Spinal cord (tissue), 10 donors: ENCODE measurements around the gene LFNG. TPM values are rescaled to one million over a fixed set of nuclear protein-coding genes. Genes with fewer than 3 reads are reported as not detected.

ENCODE experiments used
- DNase-seq, 6 donors: peaks; one replicate each; pipeline versions ENCODE4 v3.0.0 to v3.0.0-alpha.2; 2013 to 2015; ENCODE audit warnings: low spot score in 6 of 6, low read depth in 4 of 6
- H3K27ac ChIP-seq: one replicate; pipeline ENCODE4 v1.5.1; 2013; ENCODE audit warnings: low read depth, low read length, control low read depth
- H3K27me3 ChIP-seq: one replicate; pipeline ENCODE4 v1.6.1; 2013; ENCODE audit warnings: low read length; ENCODE audit not compliant: control insufficient read depth, insufficient read depth
- H3K36me3 ChIP-seq: one replicate; pipeline ENCODE4 v1.6.1; 2013; ENCODE audit warnings: low read length; ENCODE audit not compliant: control insufficient read depth, insufficient read depth
- H3K4me1 ChIP-seq: one replicate; pipeline ENCODE4 v1.6.1; 2013; ENCODE audit warnings: low read length; ENCODE audit not compliant: control insufficient read depth, insufficient read depth
- H3K4me3 ChIP-seq: one replicate; pipeline ENCODE4 v1.5.1; 2013; ENCODE audit warnings: low read depth, low read length, control low read depth
- H3K9me3 ChIP-seq: one replicate; pipeline ENCODE4 v1.6.1; 2013; ENCODE audit warnings: low read length; ENCODE audit not compliant: control insufficient read depth, insufficient read depth
- WGBS: methylation state at CpG from one replicate; pipeline ENCODE4 v1.1.5; 2013; ENCODE audit warnings: missing lambda C conversion rate; ENCODE audit not compliant: insufficient coverage; 5-methylcytosine and 5-hydroxymethylcytosine counted together
- polyA plus RNA-seq, 2 donors: library from polyadenylated mRNA; unstranded; fragments of 120-200 nt; gene quantifications; one replicate each; pipeline ENCODE4 v1.2.1, GENCODE V29; 2013; ENCODE audit not compliant: insufficient read length in 2 of 2
- total RNA-seq, 2 donors: library from RNA; depleted of rRNA in 1 of 2; stranded (reverse); fragments of 120-200 nt in 1 of 2; fragments of >200 nt in 1 of 2; gene quantifications; one replicate each; pipeline versions ENCODE4 v1.2.3 to v1.2.4, GENCODE V29; 2013 to 2014
- donor health status: healthy.

The LFNG gene
- total and polyA plus RNA-seq, 4 donors: 16.7 to 47.0 (median 35.3) TPM

- WGBS: 79% methylated on average over 8 of the region's 10 CpGs
- peaks cover 4% of the 10 kb centered on the region for H3K36me3 ChIP-seq
- H3K9me3 ChIP-seq: no peaks in the 10 kb centered on the region
- H3K27ac ChIP-seq: no peak overlapping the region
- no peaks in the 10 kb centered on the region for H3K27me3 ChIP-seq
- peaks cover 34% of the 10 kb centered on the region for H3K4me1 ChIP-seq
- DNase-seq: no peak
- no peak overlapping the region for H3K4me3 ChIP-seq
Observed at GRCh38 chr7:2482725-2483451, 36.7 kb upstream of the LFNG start.

DNA sequence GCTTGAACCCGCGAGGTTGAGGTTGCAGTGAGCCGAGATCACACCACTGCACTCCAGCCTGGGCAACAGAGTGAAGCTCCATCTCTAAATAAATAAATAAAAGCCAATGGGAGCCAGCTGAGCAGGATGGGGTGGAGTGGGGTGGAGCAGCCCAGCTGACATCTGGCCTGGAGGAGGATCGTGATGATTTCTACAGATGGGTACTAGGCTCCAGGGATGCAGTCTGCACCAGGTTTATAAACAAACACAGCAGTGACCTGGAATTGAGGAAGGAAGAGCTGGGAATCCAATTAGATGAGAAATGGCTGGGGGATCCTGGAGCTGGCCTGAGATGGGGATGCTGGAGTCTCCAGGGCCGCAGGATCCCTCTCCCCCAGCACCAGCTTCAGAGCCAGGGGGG lies 36.1 kb upstream of the LFNG start:
- no peak for DNase-seq
- Histone ChIP-seq H3K4me3 (no peak overlapping the region), H3K27ac (no peak overlapping the region), H3K36me3 (peaks cover 4% of the 10 kb centered on the region), H3K27me3 (no peaks in the 10 kb centered on the region), H3K9me3 (no peaks in the 10 kb centered on the region), H3K4me1 (peaks cover 34% of the 10 kb centered on the region)
- 15% methylated on average over 1 of the region's 5 CpGs for WGBS

DNA sequence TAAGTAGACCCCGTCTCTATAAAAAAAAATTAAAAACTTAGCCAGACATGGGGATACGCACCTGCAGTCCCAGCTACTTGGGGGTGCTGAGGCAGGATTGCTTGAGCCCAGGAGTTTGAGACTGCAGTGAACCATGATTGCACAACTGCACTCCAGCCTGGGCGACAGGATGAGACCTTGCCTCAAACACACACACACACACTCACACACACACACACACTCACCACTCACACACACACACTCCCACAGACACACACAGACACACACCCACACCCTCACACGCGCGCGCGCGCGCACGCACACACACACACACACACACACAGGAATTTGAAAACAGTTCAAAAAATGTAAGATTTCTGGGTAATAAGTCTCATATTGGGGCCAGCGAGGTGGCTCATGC lies 34.7 kb upstream of the LFNG start:
- Histone ChIP-seq H3K4me1 (peaks cover 33% of the 10 kb centered on the region), H3K4me3 (no peak overlapping the region), H3K27me3 (no peaks in the 10 kb centered on the region), H3K9me3 (no peaks in the 10 kb centered on the region), H3K27ac (no peak overlapping the region), H3K36me3 (peaks cover 4% of the 10 kb centered on the region)
- WGBS: 90% methylated on average over 3 of the region's 12 CpGs
- no peak for DNase-seq

GRCh38 chr7:2487586-2488271 lies 31.8 kb upstream of the LFNG start:
- Histone ChIP-seq H3K36me3 (no peaks in the 10 kb centered on the region), H3K4me1 (peaks cover 34% of the 10 kb centered on the region), H3K4me3 (no peak overlapping the region), H3K9me3 (no peaks in the 10 kb centered on the region), H3K27me3 (no peaks in the 10 kb centered on the region), H3K27ac (no peak overlapping the region)
- DNase-seq: peak in 2 of 6 donors; percentile 42 to 48
- 57% methylated on average over 12 of the region's 14 CpGs for WGBS

DNA sequence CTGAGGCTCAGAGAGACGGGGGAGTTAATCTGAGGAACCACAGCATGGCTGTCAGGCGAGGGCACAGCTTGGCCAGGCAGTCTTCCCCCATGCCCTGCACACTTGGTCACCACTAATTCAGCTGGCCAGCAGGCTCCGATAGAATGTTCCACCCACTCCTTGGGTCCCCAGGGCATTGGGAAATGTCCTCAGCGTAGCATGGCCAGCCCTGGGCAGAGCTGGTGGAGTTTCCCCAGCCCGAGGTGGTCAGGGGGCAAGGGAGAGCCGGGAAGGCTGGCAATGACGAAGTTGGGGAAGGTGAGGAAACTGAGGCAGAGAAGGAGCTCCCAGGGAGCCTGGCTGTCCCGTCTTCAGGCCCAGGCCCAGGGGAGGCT lies 31.3 kb upstream of the LFNG start:
- WGBS: 85% methylated on average over 7 of the region's 8 CpGs
- Histone ChIP-seq H3K36me3 (no peaks in the 10 kb centered on the region), H3K27ac (no peak overlapping the region), H3K27me3 (no peaks in the 10 kb centered on the region), H3K4me1 (peaks cover 38% of the 10 kb centered on the region), H3K9me3 (no peaks in the 10 kb centered on the region), H3K4me3 (no peak overlapping the region)
- no peak for DNase-seq

DNA sequence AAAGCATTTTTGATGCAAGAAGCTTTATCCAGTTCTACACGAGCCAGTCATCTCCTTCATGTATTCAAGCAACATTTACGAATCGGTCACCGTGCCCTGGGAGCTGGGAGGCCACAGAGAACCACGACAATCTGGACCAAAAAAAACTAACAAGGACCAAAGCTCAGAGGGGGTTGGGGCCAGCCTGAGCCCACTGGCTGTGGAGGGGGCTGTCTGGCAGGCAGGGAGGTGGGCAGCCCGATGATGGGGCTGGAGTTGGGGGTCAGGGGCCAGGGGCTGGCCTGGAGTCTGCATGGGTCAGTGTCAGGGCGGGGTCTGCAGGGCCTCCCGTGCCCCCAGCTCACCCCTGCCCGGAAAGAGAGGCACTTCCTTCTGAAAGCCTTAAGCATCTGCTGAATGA lies 30.9 kb upstream of the LFNG start:
- DNase-seq: no peak
- H3K4me3 ChIP-seq: no peak overlapping the region
- no peak overlapping the region for H3K27ac ChIP-seq
- H3K9me3 ChIP-seq: no peaks in the 10 kb centered on the region
- WGBS: 46% methylated on average over 8 of the region's 9 CpGs
- peaks cover 38% of the 10 kb centered on the region for H3K4me1 ChIP-seq
- no peaks in the 10 kb centered on the region for H3K36me3 ChIP-seq
- H3K27me3 ChIP-seq: no peaks in the 10 kb centered on the region

DNA sequence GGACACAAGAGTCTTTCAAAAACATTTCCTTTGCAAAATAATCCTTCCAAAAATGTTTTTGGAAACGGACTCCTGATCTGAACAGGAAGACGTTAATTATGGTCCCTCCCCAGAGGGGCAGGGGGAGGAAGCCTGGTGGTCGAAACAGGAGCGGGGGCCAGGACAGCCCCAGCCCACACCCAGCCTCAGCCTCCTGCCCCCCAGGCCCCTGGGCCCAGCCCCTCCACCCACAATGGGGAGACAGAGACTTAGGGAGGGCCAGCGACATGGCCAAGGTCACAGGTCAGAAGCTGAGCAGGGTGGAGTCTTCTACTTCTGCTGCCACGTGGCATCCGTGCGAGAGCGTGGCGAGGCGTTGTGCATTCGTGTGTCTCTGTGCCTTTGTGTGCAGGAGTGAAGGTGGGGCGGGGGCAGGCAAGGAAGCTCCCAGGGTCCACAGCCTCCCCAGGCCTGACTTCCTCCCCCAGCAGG lies 29.4 kb upstream of the LFNG start:
- Histone ChIP-seq H3K4me1 (peaks cover 48% of the 10 kb centered on the region), H3K4me3 (no peak overlapping the region), H3K36me3 (no peaks in the 10 kb centered on the region), H3K9me3 (no peaks in the 10 kb centered on the region), H3K27me3 (no peaks in the 10 kb centered on the region), H3K27ac (no peak overlapping the region)
- 78% methylated on average over 9 of the region's 13 CpGs for WGBS
- no peak for DNase-seq

GRCh38 chr7:2492038-2492437 lies 27.5 kb upstream of the LFNG start:
- no peak overlapping the region for H3K27ac ChIP-seq
- WGBS: 91% methylated on average over 2 of the region's 2 CpGs
- no peaks in the 10 kb centered on the region for H3K27me3 ChIP-seq
- H3K9me3 ChIP-seq: no peaks in the 10 kb centered on the region
- H3K4me1 ChIP-seq: peaks cover 62% of the 10 kb centered on the region
- no peaks in the 10 kb centered on the region for H3K36me3 ChIP-seq
- no peak overlapping the region for H3K4me3 ChIP-seq
- no peak for DNase-seq

DNA sequence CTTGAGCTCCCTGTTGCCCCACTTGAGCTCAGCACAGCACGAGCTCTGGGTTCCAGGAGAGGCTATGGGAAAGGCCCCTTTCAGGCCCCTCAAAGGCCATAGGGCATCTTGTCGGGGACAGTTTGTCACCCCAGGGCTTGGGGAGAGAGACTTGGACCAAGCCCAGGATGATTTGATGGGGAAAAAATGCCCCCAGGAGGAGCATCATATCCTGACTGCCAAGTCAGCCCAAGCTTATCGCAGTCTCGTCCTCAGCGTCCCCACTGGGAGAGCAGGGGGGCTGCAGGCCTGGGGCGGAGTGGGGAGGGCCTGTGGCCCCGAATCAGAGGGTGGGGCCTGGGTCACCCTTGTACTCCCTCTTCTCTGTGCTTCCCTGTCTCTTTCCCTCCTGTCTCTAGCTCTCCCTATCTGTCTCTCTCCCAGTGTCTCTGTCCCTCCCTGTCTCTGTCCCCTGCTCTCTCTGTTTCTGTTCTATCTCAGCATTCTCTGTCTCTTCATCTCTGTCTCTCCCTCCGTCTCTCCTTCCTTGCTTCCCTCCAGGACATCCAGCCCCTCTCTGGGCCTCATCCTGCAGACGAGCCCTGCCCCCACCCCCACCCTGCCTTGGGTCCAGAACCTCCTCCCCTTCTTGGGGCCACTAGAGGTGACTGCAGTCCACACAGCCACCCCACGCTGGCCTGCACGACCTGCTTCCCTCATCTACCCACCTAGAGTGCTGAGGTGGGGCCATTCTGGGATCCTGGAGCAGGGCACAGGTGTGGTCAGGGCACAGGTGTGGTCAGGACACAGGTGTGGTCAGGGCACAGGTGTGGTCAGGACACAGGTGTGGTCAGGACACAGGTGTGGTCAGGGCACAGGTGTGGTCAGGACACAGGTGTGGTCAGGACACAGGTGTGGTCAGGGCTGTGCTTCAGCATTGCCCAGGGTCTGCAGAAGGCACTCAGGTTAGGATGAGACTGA lies 26.1 kb upstream of the LFNG start:
- H3K27ac ChIP-seq: no peak overlapping the region
- H3K4me3 ChIP-seq: no peak overlapping the region
- H3K27me3 ChIP-seq: no peaks in the 10 kb centered on the region
- H3K9me3 ChIP-seq: no peaks in the 10 kb centered on the region
- peaks cover 62% of the 10 kb centered on the region for H3K4me1 ChIP-seq
- 53% methylated on average over 8 of the region's 11 CpGs for WGBS
- no peaks in the 10 kb centered on the region for H3K36me3 ChIP-seq
- DNase-seq: no peak
